Uterus (tissue), 4 donors: ENCODE results near the gene CDC42EP3. TPM values are rescaled to one million over a fixed set of nuclear protein-coding genes. Genes with fewer than 3 reads are reported as not detected.

Source experiments
- DNase-seq, 2 donors: peaks; one replicate each; pipeline ENCODE4 v3.0.0-alpha.2; 2019 to 2020
- H3K27ac ChIP-seq, 2 donors: fragments of 200-600 bp; sonication (generic); 1 replicate in 1 of 2; 2 replicates in 1 of 2; pipeline ENCODE4 v1.5.1; 2016 to 2018
- H3K27me3 ChIP-seq, 2 donors: fragments of 200-600 bp; sonication (generic); one replicate each; pipeline ENCODE4 v1.5.1; 2018 to 2019; ENCODE audit warnings: control low read depth in 1 of 2
- H3K36me3 ChIP-seq, 2 donors: fragments of 200-600 bp; sonication (generic); one replicate each; pipeline ENCODE4 v1.5.1; 2019; ENCODE audit warnings: control low read depth in 1 of 2
- H3K4me1 ChIP-seq, 2 donors: fragments of 200-600 bp; sonication (generic); one replicate each; pipeline ENCODE4 v1.5.1; 2018 to 2019; ENCODE audit warnings: control low read depth in 1 of 2
- H3K4me3 ChIP-seq, 2 donors: fragments of 200-600 bp; sonication (generic); 1 replicate in 1 of 2; 2 replicates in 1 of 2; pipeline ENCODE4 v1.5.1; 2018 to 2019; ENCODE audit warnings: mild to moderate bottlenecking in 1 of 2
- H3K9me3 ChIP-seq, 2 donors: fragments of 200-600 bp; sonication (generic); one replicate each; pipeline ENCODE4 v1.5.1; 2019; ENCODE audit warnings: control low read depth in 1 of 2
- POLR2A ChIP-seq, 2 donors: fragments of 450-650 bp; IDR thresholded peaks; one replicate each; pipeline ENCODE4 v1.6.1; 2016; ENCODE audit warnings: antibody characterized with exemption in 2 of 2, mild to moderate bottlenecking in 1 of 2, moderate library complexity in 1 of 2
- intact Hi-C: fragments of 100-400 bp; cut with DNase I; formaldehyde crosslinking; loops from one replicate; pipeline ENCODE4 v1.15.1; 2023; ENCODE audit warnings: low total_unique reads
- total RNA-seq, 4 donors: library from RNA; depleted of rRNA in 3 of 4; stranded (reverse); fragments of >200 nt in 3 of 4; gene quantifications; one replicate each; pipeline versions ENCODE4 v1.1.0 to v1.2.4, GENCODE V29; 2014 to 2023
- TF ChIP-seq, protein P1 (sequence below), 4 experiments: fragments of 200-600 bp in 2 of 4; fragments of 450-650 bp in 2 of 4; sonication (generic) in 2 of 4; IDR thresholded peaks; one replicate each; pipeline ENCODE4 v1.5.1; 2016 to 2019; ENCODE audit warnings: antibody characterized with exemption in 4 of 4, mild to moderate bottlenecking in 2 of 4, moderate library complexity in 1 of 4
- donor health status: DM: yes; HTN: yes; CAD: no.

The CDC42EP3 gene
- total RNA-seq, 4 donors from 2014 or later: 24.7 to 93.0 (median 57.3) TPM

DNA sequence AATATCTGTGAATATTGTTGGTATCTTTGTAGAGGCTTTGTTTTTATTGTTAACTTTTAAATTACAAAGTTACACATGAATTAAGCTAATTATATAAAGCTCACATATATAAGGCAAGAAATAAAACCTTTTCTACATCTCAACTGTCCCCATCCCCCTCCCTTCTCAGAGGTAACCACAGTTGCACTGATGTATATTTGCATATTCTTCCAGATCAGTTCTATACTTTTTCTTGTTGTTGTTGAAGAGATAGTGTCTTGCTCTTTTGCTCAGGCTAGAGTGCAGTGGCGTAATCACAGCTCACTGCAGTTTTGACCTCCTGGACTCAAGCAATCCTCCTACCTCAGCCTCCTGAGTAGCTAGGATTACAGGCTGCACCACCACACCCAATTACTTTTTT, 36.0 kb upstream of the CDC42EP3 start:
- Histone ChIP-seq H3K9me3 (no peaks in the 10 kb centered on the region), H3K27ac (peak overlapping the region; percentile 57 to 71), H3K4me1 (no peaks in the 10 kb centered on the region), H3K4me3 (no peak overlapping the region), H3K27me3 (no peaks in the 10 kb centered on the region), H3K36me3 (no peaks in the 10 kb centered on the region)
- intact Hi-C loops: no loop called here
- TF ChIP-seq, protein P1, sequence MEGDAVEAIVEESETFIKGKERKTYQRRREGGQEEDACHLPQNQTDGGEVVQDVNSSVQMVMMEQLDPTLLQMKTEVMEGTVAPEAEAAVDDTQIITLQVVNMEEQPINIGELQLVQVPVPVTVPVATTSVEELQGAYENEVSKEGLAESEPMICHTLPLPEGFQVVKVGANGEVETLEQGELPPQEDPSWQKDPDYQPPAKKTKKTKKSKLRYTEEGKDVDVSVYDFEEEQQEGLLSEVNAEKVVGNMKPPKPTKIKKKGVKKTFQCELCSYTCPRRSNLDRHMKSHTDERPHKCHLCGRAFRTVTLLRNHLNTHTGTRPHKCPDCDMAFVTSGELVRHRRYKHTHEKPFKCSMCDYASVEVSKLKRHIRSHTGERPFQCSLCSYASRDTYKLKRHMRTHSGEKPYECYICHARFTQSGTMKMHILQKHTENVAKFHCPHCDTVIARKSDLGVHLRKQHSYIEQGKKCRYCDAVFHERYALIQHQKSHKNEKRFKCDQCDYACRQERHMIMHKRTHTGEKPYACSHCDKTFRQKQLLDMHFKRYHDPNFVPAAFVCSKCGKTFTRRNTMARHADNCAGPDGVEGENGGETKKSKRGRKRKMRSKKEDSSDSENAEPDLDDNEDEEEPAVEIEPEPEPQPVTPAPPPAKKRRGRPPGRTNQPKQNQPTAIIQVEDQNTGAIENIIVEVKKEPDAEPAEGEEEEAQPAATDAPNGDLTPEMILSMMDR (IDR thresholded peaks at IDR 0.05): no peak
- no peak for TF ChIP-seq POLR2A (IDR thresholded peaks at IDR 0.05)
- DNase-seq: no peak

DNA sequence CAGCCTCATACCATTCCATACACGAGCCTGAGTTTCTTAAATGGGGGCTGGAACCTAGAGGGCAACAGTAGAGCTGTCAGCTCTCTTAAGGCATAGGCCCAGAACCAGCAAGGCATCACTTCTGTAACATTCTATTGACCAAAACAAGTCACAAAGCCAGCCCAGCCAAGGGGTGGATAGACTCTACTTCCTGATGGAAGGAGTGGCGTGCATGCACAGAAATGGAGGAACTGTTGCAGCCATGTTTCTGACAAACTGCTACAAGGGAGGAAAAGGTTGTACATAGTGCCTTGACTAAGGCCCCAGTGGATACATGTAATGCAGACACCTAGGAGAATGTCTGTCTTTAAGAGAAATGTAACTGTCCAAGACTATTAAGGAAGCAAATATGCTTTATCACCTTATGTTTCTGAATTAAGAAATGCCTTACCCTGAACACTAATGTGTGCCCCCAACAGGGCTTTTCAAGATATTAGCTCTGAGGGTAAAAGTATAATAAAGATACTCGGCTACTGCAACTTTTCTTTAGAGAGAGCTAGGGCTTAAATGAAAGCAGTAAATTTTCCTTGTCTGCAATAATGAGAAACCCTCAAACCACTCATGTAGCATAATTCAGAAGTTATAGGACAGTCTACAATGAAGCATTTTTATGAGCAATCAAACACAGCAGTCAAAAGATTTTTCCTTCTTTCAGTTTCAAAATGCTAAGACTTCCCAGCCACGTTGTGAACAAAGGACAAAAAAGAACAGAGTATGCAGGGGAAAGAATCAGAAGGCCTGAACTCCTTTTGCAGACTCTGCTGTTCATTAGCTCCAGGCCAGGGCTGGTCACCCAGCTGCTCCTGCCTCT, 35.1 kb upstream of the CDC42EP3 start:
- no peak for DNase-seq
- H3K4me3 ChIP-seq: no peak overlapping the region
- no peaks in the 10 kb centered on the region for H3K4me1 ChIP-seq
- H3K27ac ChIP-seq: peak overlapping the region; percentile 57 to 71
- TF ChIP-seq POLR2A (IDR thresholded peaks at IDR 0.05): no peak
- TF ChIP-seq, protein P1 (IDR thresholded peaks at IDR 0.05): no peak
- H3K9me3 ChIP-seq: no peaks in the 10 kb centered on the region
- intact Hi-C loops: no loop called here
- no peaks in the 10 kb centered on the region for H3K27me3 ChIP-seq
- no peaks in the 10 kb centered on the region for H3K36me3 ChIP-seq

DNA sequence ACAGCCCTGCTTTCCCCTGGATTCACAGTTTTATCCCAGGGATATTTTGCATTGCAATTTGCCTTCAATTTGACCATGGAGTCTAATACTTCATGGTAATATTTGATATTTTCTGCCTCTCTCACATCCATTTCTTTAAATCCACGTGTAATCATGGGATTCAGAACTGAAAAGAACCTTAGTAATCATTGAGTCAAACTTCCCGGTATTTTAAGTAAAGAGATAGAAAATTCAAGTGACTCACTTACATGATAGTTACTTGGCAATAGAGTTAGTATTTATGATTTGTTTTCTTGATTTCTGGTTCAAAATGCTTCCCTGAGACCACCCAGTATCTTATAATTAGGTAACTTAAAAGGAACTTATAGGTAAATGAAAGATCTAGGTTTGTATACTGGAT, 33.7 kb upstream of the CDC42EP3 start:
- H3K27me3 ChIP-seq: no peaks in the 10 kb centered on the region
- no peaks in the 10 kb centered on the region for H3K9me3 ChIP-seq
- no peak overlapping the region for H3K4me3 ChIP-seq
- H3K27ac ChIP-seq: no peak overlapping the region
- DNase-seq: no peak
- no peaks in the 10 kb centered on the region for H3K36me3 ChIP-seq
- intact Hi-C loops: no loop called here
- TF ChIP-seq, protein P1 (IDR thresholded peaks at IDR 0.05): no peak
- no peak for TF ChIP-seq POLR2A (IDR thresholded peaks at IDR 0.05)
- H3K4me1 ChIP-seq: no peaks in the 10 kb centered on the region

DNA sequence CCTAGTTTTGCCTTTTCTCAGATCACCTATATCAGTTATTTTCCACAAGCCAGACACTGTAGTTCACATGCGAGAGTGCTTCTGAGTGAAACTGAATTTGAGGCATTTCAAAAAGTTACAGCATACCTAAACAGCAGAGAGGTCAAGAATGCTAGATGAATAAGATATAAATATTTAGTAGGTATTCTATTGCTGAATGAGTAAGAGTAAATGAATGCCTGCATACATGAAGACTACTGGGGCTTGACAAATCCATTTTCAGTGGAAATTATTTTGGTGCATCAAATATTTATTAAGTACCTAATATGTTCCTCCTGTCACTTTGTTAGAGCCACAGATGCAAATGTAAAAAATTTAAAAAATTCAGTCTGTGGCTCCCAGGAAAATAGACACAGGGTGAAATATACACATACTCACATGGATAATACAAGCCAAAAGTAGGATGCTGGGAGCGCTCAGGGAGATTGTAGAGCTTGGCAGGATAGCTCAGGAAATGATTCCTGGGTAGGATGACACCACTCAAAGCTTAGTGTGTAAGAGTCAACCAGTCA, 27.6 kb upstream of the CDC42EP3 start:
- intact Hi-C loops: no loop called here

DNA sequence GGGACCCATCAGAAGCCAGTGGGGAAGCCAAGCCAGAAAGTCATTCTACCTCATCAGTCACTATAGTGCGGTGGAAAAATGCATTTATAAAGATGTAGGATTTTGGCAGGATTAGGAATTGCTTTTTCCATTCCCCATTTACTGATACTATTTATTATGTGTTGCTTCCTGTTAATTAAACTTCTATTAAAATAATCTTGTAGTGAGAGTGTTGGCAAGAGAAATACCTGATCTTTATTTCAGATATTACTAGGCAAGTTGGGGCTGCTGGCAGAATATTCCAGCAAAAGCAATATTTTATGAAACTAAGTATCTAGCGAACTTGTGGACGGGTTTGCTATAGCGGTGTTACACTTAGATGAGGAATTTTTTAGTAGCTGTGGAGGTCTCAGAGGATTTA, 23.9 kb upstream of the CDC42EP3 start:
- intact Hi-C loops: no loop called here
- Histone ChIP-seq H3K27me3 (no peaks in the 10 kb centered on the region), H3K9me3 (no peaks in the 10 kb centered on the region), H3K36me3 (no peaks in the 10 kb centered on the region), H3K27ac (peak overlapping the region in 1 of 2 donors; percentile 45), H3K4me1 (no peaks in the 10 kb centered on the region), H3K4me3 (no peak overlapping the region)
- DNase-seq: no peak
- TF ChIP-seq, protein P1 (IDR thresholded peaks at IDR 0.05): no peak
- no peak for TF ChIP-seq POLR2A (IDR thresholded peaks at IDR 0.05)

More for the DNA sequence above, 27.6 kb upstream of the CDC42EP3 start:
- H3K4me3 ChIP-seq: no peak overlapping the region
- no peaks in the 10 kb centered on the region for H3K27me3 ChIP-seq
- no peaks in the 10 kb centered on the region for H3K4me1 ChIP-seq
- TF ChIP-seq, protein P1 (IDR thresholded peaks at IDR 0.05): no peak
- no peak for TF ChIP-seq POLR2A (IDR thresholded peaks at IDR 0.05)
- no peaks in the 10 kb centered on the region for H3K36me3 ChIP-seq
- DNase-seq: no peak
- no peak overlapping the region for H3K27ac ChIP-seq
- no peaks in the 10 kb centered on the region for H3K9me3 ChIP-seq
